Spleen (tissue), 7 donors: ENCODE measurements around the gene GALNTL6.

Experiments used
- CTCF ChIP-seq, 11 experiments: fragments of 200-600 bp in 7 of 11; fragments of 450-650 bp in 4 of 11; sonication (generic) in 4 of 11; IDR thresholded peaks in 8 of 11; conservative IDR thresholded peaks in 3 of 11; 1 replicate in 7 of 11; 2 replicates in 4 of 11; pipeline versions ENCODE4 v1.4.0 to v1.8.0; 2016 to 2021; ENCODE audit warnings: antibody characterized with exemption in 11 of 11, inconsistent platforms in 4 of 11, mild to moderate bottlenecking in 1 of 11
- POLR2A ChIP-seq, 3 donors: fragments of 450-650 bp; IDR thresholded peaks; one replicate each; pipeline ENCODE4 v1.5.1; 2017; ENCODE audit warnings: antibody characterized with exemption in 3 of 3, mild to moderate bottlenecking in 1 of 3
- donor health status: DM: no; HTN: no; CAD: no; lungs with moderate emphysema.
- donor health status: DM: no; HTN: no; CAD: no.
- donor health status: DM: no; HTN: no; CAD: no.

DNA sequence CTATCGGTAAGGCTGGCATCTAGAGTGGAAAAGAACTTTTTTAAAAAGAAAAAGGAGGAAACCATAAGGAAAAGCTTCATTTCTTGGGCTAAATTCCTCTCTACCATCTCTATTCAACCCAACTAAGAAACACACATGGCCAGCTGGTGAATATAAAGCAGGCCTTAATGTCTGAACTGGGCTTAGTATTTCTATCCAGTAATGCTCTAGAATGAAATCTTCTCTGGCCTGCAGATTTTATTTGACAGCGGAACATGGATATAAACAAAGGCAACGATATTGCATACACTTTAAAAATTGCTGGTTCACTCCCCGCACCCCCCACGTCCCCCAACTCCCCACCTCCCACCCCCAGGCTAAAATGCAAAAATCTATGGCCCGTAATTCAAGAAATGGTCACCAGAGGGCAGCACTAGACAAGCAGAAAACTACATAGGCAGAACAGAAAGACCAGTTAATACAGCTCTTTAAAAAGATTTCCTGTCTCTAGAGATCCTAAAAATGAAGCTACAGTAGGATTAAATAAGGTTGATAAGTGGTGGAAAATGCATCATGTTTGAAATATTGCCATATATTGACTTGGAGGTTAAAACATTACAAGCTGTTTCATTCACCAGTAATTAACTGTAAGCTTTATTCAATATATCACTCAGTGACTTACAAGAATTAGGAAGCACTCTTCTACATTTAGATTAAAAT lies 1200.2 kb downstream of the GALNTL6 start:
- peak; percentile 34 to 86 (median 70) for TF ChIP-seq CTCF (IDR thresholded peaks at IDR 0.05 in 8 of 11, conservative IDR thresholded peaks at IDR 0.05 in 3 of 11)
- no peak for TF ChIP-seq POLR2A (IDR thresholded peaks at IDR 0.05)
